ENCODE measurements around the gene CFAP53. TPM values are rescaled to one million over a fixed set of nuclear protein-coding genes. Genes with fewer than 3 reads are reported as not detected.

Gene CFAP53
- total and polyA plus RNA-seq, 2 of the 13 experiments (the other 11 are each of a cell fraction or from before 2014, with no cell fraction given) = 0.05 to 0.07 TPM

DNA sequence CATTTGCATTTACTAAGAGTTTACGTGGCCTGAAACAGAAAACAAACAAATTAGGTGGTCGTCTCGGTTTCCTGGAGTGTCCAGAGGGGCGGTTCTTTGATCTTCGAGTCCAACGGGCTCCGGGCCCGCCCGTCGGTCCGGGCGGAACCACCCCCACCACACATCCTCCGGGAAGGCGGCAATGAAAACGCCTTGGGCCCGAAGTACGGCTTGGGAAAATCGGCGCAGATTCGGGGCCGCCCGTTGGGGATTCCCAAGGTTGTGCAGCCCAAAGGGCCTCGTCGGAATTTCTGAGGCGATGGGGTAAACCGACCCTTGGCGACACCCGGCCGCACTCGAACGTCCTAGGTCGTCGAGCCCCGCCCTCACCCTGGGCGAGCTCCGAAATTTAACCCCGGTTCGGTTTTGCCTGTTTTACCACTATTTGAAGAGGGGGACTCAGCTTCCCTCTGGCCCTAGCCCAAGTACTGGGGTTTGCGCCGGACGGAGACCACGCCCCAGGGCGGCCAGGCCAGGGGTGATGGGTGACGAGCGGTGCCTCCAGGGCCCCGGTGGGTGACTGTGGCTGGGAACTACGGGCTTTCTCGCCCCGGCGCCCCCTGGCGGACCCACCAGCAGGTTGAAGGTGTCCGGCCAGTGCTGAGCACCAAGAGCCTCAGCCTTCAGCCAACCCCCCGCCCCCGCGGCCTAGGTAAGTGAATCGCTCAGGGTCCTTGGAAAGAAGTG lies 1.9 kb upstream of the CFAP53 start (continued):
- TF ChIP-seq, protein P1, sequence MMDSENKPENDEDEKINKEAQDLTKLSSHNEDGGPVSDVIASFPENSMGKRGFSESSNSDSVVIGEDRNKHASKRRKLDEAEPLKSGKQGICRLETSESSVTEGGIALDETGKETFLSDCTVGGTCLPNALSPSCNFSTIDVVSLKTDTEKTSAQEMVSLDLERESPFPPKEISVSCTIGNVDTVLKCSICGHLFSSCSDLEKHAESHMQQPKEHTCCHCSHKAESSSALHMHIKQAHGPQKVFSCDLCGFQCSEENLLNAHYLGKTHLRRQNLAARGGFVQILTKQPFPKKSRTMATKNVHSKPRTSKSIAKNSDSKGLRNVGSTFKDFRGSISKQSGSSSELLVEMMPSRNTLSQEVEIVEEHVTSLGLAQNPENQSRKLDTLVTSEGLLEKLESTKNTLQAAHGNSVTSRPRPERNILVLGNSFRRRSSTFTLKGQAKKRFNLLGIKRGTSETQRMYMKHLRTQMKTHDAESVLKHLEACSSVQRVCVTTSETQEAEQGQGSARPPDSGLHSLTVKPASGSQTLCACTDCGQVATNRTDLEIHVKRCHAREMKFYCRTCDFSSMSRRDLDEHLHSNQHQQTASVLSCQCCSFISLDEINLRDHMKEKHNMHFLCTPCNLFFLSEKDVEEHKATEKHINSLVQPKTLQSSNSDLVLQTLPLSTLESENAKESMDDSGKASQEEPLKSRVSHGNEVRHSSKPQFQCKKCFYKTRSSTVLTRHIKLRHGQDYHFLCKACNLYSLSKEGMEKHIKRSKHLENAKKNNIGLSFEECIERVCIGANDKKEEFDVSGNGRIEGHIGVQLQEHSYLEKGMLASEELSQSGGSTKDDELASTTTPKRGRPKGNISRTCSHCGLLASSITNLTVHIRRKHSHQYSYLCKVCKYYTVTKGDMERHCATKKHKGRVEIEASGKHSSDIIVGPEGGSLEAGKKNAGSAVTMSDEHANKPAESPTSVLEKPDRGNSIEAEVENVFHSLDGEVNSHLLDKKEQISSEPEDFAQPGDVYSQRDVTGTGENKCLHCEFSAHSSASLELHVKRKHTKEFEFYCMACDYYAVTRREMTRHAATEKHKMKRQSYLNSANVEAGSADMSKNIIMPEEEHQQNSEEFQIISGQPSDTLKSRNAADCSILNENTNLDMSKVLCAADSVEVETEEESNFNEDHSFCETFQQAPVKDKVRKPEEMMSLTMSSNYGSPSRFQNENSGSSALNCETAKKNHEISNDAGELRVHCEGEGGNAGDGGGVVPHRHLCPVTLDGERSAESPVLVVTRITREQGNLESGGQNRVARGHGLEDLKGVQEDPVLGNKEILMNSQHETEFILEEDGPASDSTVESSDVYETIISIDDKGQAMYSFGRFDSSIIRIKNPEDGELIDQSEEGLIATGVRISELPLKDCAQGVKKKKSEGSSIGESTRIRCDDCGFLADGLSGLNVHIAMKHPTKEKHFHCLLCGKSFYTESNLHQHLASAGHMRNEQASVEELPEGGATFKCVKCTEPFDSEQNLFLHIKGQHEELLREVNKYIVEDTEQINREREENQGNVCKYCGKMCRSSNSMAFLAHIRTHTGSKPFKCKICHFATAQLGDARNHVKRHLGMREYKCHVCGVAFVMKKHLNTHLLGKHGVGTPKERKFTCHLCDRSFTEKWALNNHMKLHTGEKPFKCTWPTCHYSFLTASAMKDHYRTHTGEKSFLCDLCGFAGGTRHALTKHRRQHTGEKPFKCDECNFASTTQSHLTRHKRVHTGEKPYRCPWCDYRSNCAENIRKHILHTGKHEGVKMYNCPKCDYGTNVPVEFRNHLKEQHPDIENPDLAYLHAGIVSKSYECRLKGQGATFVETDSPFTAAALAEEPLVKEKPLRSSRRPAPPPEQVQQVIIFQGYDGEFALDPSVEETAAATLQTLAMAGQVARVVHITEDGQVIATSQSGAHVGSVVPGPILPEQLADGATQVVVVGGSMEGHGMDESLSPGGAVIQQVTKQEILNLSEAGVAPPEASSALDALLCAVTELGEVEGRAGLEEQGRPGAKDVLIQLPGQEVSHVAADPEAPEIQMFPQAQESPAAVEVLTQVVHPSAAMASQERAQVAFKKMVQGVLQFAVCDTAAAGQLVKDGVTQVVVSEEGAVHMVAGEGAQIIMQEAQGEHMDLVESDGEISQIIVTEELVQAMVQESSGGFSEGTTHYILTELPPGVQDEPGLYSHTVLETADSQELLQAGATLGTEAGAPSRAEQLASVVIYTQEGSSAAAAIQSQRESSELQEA (CRISPR knock-in tag; IDR thresholded peaks at IDR 0.05; ENCODE audit: not compliant biosample characterization) = no peak
- TF ChIP-seq MBD4 (IDR thresholded peaks at IDR 0.05; ENCODE audit: borderline replicate concordance, low read length) = no peak
- no peak for TF ChIP-seq ZNF850 (CRISPR knock-in tag; conservative IDR thresholded peaks at IDR 0.05)
- TF ChIP-seq MAFG (CRISPR knock-in tag; IDR thresholded peaks at IDR 0.05) = no peak
- no peak for TF ChIP-seq SSRP1 (CRISPR knock-in tag; IDR thresholded peaks at IDR 0.05)
- TF ChIP-seq, protein P2, sequence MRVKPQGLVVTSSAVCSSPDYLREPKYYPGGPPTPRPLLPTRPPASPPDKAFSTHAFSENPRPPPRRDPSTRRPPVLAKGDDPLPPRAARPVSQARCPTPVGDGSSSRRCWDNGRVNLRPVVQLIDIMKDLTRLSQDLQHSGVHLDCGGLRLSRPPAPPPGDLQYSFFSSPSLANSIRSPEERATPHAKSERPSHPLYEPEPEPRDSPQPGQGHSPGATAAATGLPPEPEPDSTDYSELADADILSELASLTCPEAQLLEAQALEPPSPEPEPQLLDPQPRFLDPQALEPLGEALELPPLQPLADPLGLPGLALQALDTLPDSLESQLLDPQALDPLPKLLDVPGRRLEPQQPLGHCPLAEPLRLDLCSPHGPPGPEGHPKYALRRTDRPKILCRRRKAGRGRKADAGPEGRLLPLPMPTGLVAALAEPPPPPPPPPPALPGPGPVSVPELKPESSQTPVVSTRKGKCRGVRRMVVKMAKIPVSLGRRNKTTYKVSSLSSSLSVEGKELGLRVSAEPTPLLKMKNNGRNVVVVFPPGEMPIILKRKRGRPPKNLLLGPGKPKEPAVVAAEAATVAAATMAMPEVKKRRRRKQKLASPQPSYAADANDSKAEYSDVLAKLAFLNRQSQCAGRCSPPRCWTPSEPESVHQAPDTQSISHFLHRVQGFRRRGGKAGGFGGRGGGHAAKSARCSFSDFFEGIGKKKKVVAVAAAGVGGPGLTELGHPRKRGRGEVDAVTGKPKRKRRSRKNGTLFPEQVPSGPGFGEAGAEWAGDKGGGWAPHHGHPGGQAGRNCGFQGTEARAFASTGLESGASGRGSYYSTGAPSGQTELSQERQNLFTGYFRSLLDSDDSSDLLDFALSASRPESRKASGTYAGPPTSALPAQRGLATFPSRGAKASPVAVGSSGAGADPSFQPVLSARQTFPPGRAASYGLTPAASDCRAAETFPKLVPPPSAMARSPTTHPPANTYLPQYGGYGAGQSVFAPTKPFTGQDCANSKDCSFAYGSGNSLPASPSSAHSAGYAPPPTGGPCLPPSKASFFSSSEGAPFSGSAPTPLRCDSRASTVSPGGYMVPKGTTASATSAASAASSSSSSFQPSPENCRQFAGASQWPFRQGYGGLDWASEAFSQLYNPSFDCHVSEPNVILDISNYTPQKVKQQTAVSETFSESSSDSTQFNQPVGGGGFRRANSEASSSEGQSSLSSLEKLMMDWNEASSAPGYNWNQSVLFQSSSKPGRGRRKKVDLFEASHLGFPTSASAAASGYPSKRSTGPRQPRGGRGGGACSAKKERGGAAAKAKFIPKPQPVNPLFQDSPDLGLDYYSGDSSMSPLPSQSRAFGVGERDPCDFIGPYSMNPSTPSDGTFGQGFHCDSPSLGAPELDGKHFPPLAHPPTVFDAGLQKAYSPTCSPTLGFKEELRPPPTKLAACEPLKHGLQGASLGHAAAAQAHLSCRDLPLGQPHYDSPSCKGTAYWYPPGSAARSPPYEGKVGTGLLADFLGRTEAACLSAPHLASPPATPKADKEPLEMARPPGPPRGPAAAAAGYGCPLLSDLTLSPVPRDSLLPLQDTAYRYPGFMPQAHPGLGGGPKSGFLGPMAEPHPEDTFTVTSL (CRISPR knock-in tag; IDR thresholded peaks at IDR 0.05; ENCODE audit: borderline replicate concordance) = no peak
- TF ChIP-seq, protein P3, sequence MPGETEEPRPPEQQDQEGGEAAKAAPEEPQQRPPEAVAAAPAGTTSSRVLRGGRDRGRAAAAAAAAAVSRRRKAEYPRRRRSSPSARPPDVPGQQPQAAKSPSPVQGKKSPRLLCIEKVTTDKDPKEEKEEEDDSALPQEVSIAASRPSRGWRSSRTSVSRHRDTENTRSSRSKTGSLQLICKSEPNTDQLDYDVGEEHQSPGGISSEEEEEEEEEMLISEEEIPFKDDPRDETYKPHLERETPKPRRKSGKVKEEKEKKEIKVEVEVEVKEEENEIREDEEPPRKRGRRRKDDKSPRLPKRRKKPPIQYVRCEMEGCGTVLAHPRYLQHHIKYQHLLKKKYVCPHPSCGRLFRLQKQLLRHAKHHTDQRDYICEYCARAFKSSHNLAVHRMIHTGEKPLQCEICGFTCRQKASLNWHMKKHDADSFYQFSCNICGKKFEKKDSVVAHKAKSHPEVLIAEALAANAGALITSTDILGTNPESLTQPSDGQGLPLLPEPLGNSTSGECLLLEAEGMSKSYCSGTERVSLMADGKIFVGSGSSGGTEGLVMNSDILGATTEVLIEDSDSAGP (CRISPR knock-in tag; IDR thresholded peaks at IDR 0.05; ENCODE audit: borderline replicate concordance) = 0 out of 2 replicates have a peak, but pooled peaks have one; percentile 27
- no peak for TF ChIP-seq DR1 (CRISPR knock-in tag; IDR thresholded peaks at IDR 0.05)
- no peak for TF ChIP-seq ZNF567 (CRISPR knock-in tag; IDR thresholded peaks at IDR 0.05; ENCODE audit: borderline replicate concordance)
- no peak for TF ChIP-seq NBN (conservative IDR thresholded peaks at IDR 0.05)
- no peak for TF ChIP-seq WIZ (CRISPR knock-in tag; IDR thresholded peaks at IDR 0.05)
- TF ChIP-seq EZH2 (conservative IDR thresholded peaks at IDR 0.05; ENCODE audit: low read depth, low read length) = no peak
- no peak for TF ChIP-seq ATF7-NPFF (CRISPR knock-in tag; IDR thresholded peaks at IDR 0.05; ENCODE audit: low read depth)
- no peak for TF ChIP-seq DMAP1 (CRISPR knock-in tag; IDR thresholded peaks at IDR 0.05)
